ENCODE measurements around the gene RHOBTB3.

DNA sequence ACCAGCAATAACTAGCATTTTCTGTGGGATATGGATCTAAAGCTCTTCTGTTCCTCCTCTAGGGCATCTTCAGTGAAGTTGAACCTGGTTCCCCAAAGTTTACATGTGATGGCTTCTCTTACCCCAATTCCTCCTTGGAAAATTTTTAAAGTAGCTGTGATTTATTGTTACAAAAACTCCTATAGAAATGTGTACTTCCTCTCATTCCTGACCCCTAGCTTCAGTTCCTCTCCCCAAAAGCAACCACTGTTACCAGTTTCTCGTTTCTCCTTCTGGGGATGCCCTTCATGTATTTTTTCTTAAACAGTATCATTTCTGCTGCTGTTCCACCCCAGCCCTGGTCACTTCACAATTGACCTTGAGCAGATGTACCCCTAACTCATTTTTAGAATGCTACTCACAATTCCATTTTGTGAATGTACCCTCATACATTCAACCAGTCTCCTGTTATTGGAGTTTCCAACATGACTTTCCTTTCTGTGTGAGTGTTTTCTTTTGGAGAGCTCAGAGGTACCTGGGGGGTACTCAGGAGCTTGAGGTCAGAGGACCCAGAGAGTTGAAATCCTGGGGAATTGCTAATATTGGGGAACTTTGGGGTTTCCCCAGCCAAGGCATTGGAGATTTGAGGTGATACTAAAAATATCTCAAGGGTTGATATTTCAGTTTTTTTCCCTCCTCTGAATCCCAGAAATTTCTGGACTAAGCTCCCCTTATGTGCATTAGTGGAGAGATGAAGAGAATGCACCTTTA is 110.0 kb downstream of the RHOBTB3 start:
- TF ChIP-seq, protein P1, sequence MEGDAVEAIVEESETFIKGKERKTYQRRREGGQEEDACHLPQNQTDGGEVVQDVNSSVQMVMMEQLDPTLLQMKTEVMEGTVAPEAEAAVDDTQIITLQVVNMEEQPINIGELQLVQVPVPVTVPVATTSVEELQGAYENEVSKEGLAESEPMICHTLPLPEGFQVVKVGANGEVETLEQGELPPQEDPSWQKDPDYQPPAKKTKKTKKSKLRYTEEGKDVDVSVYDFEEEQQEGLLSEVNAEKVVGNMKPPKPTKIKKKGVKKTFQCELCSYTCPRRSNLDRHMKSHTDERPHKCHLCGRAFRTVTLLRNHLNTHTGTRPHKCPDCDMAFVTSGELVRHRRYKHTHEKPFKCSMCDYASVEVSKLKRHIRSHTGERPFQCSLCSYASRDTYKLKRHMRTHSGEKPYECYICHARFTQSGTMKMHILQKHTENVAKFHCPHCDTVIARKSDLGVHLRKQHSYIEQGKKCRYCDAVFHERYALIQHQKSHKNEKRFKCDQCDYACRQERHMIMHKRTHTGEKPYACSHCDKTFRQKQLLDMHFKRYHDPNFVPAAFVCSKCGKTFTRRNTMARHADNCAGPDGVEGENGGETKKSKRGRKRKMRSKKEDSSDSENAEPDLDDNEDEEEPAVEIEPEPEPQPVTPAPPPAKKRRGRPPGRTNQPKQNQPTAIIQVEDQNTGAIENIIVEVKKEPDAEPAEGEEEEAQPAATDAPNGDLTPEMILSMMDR (IDR thresholded peaks at IDR 0.05): no peak
- no peak for TF ChIP-seq POLR2A (IDR thresholded peaks at IDR 0.05)
